ENCODE results near the gene MRPS34.

GRCh38 chr16:1786242-1787055, 13.5 kb upstream of the MRPS34 start:
- TF ChIP-seq GATA2 (IDR thresholded peaks at IDR 0.05; ENCODE audit: low read depth, low read length) (no peak), GATA3 (IDR thresholded peaks at IDR 0.05; ENCODE audit: low read depth, low read length) (no peak)
